Subcutaneous abdominal adipose tissue (tissue), 5 donors: ENCODE data around the gene ELL.
A peak's percentile ranks its signal among the peaks of the same experiment; 100 is the strongest.

Source experiments
- H3K27ac ChIP-seq: one replicate; pipeline ENCODE4 v1.7.0; 2013; ENCODE audit warnings: low read depth, mild to moderate bottlenecking, inconsistent platforms, low read length, moderate library complexity
- H3K27me3 ChIP-seq, 5 donors: one replicate each; pipeline ENCODE4 v1.7.0; 2013; ENCODE audit warnings: low read length in 5 of 5, inconsistent platforms in 1 of 5; ENCODE audit not compliant: control insufficient read depth in 5 of 5, insufficient read depth in 4 of 5
- H3K36me3 ChIP-seq, 5 donors: one replicate each; pipeline ENCODE4 v1.7.0; 2013; ENCODE audit warnings: low read length in 5 of 5; ENCODE audit not compliant: control insufficient read depth in 5 of 5, insufficient read depth in 5 of 5
- H3K4me1 ChIP-seq, 5 donors: one replicate each; pipeline ENCODE4 v1.7.0; 2013; ENCODE audit warnings: low read length in 5 of 5, mild to moderate bottlenecking in 3 of 5, moderate library complexity in 1 of 5; ENCODE audit not compliant: control insufficient read depth in 5 of 5, insufficient read depth in 5 of 5
- H3K4me3 ChIP-seq, 5 donors: one replicate each; pipeline ENCODE4 v1.7.0; 2013; ENCODE audit warnings: low read length in 5 of 5, low read depth in 1 of 5
- H3K9ac ChIP-seq, 5 donors: one replicate each; pipeline ENCODE4 v1.7.0; 2013; ENCODE audit warnings: low read length in 5 of 5, mild to moderate bottlenecking in 4 of 5, moderate library complexity in 3 of 5
- H3K9me3 ChIP-seq, 5 donors: one replicate each; pipeline ENCODE4 v1.7.0; 2013; ENCODE audit warnings: low read length in 5 of 5; ENCODE audit not compliant: control insufficient read depth in 5 of 5
- donor health status: healthy.
- donor health status: healthy.
- donor health status: healthy.
- donor health status: healthy.
- donor health status: healthy.

Gene ELL

DNA sequence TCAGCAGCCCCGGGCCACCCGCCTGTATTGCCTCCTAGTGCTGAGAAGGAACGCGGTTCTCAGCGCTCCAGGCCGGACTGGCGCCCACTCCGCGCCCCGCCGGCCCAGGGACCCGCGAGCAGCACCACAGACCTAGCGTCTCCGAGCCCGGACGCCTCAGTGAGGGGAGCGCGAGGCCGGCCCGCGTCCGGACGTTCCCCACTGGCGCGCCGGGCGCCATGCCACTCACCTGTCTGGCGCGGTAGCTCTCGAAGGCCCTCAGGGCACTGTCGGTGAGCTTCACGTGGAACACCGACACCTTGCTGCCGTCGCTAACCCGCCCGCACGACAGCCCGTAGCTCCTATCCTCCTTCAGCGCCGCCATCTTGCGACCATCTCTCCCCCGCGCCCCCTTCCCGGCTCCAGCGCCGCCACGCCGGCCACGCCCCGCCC lies at the start of gene ELL:
Gene ELL (minus strand): TSS at position 379 of the 432 bp plus-strand sequence. CDS start 15 bp downstream, at position 364.
- peak within 1 kb of the TSS; percentile 94 to 100 (median 98) for H3K4me3 ChIP-seq
- H3K4me1 ChIP-seq: peaks cover 3 to 35% (median 29%) of the 10 kb centered on the region in 5 donors
- H3K27ac ChIP-seq: peak within 1 kb of the TSS; percentile 95
- H3K9me3 ChIP-seq: no peaks in the 10 kb centered on the region
- H3K36me3 ChIP-seq: no peaks in the 10 kb centered on the region
- peak within 1 kb of the TSS; percentile 79 to 100 (median 99) for H3K9ac ChIP-seq
- no peaks in the 10 kb centered on the region for H3K27me3 ChIP-seq

DNA sequence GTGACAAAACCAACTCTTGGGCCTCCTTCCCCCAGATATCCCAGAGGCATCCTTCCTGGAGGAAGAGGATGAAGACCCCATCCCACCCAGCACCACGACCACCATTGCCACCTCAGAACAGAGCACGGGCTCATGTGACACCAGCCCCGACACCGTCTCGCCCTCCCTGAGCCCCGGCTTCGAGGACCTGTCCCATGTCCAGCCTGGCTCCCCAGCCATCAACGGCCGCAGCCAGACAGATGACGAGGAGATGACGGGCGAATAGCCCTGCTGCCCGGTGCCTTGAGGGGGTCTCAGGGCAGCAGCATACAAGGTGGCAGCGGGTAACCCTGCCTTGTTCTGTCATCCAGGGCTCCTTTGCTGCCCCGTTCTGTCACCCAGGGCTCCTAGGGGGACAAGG lies 46.5 kb upstream of the ELL start:
- Histone ChIP-seq H3K9me3 (no peaks in the 10 kb centered on the region), H3K27ac (no peak overlapping the region), H3K4me1 (peaks cover 9 to 22% (median 18%) of the 10 kb centered on the region in 5 donors), H3K4me3 (no peak overlapping the region), H3K36me3 (peaks cover 0 to 68% (median 52%) of the 10 kb centered on the region in 5 donors), H3K9ac (no peak overlapping the region), H3K27me3 (no peaks in the 10 kb centered on the region)

DNA sequence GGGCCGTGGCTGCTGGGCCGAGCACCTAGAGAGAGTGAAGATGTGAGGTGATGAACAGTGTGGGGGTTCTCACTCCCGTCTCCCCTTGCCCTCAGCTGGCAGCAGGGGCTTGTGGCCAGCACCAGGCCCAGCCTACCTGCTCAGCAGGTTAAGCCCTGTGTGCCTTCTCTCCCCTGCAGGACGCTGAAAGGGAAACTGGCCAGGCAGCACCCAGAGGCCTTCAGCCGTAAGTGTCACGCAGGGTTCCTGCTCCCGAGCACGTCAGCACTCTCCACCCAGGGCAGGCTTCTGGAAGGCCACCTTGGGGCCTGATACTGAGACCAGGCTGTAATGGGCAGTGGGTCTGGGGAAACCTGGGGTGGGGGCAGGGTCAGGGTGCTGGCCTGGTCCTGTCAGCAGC lies 45.1 kb upstream of the ELL start:
- Histone ChIP-seq H3K9me3 (no peaks in the 10 kb centered on the region), H3K27me3 (no peaks in the 10 kb centered on the region), H3K36me3 (peaks cover 0 to 73% (median 54%) of the 10 kb centered on the region in 5 donors), H3K27ac (no peak overlapping the region), H3K4me1 (peaks cover 2 to 17% (median 6%) of the 10 kb centered on the region in 5 donors), H3K4me3 (no peak overlapping the region), H3K9ac (no peak overlapping the region)

DNA sequence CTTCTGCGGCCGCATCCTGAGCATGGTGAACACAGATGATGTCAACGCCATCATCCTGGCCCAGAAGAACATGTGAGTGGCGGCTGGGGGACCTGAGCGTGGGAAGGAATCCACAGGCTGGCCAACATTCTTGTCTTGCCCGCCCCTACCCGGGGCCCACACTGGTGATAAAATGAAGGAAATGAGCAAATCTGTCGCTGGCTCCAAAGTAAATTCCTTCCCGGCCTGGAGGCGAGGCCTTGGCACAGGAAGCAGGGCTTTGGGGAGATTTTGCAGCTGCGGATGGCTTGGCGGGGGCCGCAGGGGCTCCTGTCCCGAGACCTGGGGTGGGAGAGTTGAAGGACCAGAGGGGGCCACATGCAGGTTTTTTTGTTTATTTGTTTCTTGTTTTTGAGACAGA lies 40.2 kb upstream of the ELL start:
- H3K9ac ChIP-seq: peak overlapping the region in 3 of 5 donors; percentile 38 to 56 (median 54)

DNA sequence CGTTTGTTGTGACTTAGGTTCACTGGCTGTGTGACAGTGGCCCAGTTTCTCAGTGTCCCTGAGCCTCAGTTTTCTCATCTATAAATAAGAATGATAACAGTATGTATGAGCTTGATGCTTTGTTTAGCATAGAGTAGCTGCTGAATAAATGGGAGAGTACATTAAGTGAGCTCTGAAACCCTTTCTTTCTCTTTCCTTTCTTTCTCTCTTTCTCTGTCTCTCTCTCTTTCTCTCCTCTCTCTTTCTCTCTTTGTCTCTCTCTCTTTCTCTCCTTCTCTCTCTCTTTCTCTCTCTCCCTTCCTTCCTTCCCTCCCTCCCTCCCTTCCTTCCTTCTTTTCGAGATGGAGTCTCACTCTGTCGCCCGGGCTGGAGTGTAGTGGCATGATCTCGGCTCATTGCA lies 37.8 kb upstream of the ELL start:
- Histone ChIP-seq H3K27me3 (no peaks in the 10 kb centered on the region), H3K9ac (peak overlapping the region in 2 of 5 donors; percentile 9 to 62), H3K9me3 (no peaks in the 10 kb centered on the region), H3K4me1 (peaks cover 2 to 33% (median 32%) of the 10 kb centered on the region in 5 donors), H3K27ac (peak overlapping the region; percentile 61), H3K36me3 (peaks cover 0 to 30% (median 13%) of the 10 kb centered on the region in 5 donors), H3K4me3 (no peak overlapping the region)

More for the DNA sequence above, 40.2 kb upstream of the ELL start:
- Histone ChIP-seq H3K27me3 (no peaks in the 10 kb centered on the region), H3K4me3 (no peak overlapping the region), H3K4me1 (peaks cover 2 to 33% (median 32%) of the 10 kb centered on the region in 5 donors), H3K9me3 (no peaks in the 10 kb centered on the region), H3K27ac (peak overlapping the region; percentile 88), H3K36me3 (peaks cover 0 to 53% (median 31%) of the 10 kb centered on the region in 5 donors)

DNA sequence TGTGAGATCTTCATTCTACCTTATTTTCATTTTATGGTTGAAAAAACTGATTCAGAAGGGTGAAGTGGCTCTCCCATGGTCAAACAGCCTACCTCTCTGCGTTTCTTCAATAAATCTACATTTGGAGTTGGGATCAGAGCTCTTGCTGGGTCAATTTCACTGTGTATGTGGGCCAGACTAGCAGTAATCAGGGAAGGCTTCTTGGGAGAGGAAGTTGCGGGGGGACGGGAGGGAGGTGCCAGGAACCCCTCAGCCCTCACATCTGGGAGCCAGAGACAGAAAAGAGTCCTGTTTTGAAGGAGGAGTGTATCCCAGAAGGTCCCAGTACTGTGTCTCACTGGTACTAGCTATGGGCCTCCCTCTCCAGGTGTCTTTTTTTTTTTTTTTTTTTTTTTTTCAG lies 36.7 kb upstream of the ELL start:
- Histone ChIP-seq H3K9ac (peak overlapping the region; percentile 88 to 96 (median 92)), H3K9me3 (no peaks in the 10 kb centered on the region), H3K27ac (peak overlapping the region; percentile 86), H3K36me3 (peaks cover 0 to 19% (median 9%) of the 10 kb centered on the region in 5 donors), H3K4me1 (peaks cover 2 to 33% (median 32%) of the 10 kb centered on the region in 5 donors), H3K27me3 (no peaks in the 10 kb centered on the region), H3K4me3 (peak overlapping the region; percentile 75 to 95 (median 88))

DNA sequence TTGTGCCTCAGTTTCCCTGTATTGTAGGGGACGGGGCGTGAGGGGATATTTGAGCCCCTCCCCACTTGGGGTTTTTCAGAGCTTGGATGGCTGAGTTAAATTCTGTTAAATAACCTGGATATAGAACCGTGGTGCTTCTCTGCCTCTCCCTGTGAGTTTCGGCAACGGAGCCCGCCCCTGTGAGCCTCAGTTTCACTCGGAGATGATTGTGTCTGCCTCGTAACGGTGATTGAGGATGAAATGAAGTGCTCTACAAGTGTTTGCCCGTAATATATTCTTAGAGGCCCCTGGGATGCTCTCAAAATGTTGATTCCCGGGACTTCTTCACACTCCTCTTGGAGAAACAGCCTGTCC lies 36.3 kb upstream of the ELL start:
- peaks cover 0 to 16% (median 9%) of the 10 kb centered on the region in 5 donors for H3K36me3 ChIP-seq
- H3K9ac ChIP-seq: peak overlapping the region; percentile 88 to 96 (median 92)
- H3K9me3 ChIP-seq: no peaks in the 10 kb centered on the region
- H3K4me1 ChIP-seq: peaks cover 2 to 33% (median 32%) of the 10 kb centered on the region in 5 donors
- peak overlapping the region; percentile 86 for H3K27ac ChIP-seq
- peak overlapping the region; percentile 75 to 95 (median 88) for H3K4me3 ChIP-seq
- H3K27me3 ChIP-seq: no peaks in the 10 kb centered on the region

DNA sequence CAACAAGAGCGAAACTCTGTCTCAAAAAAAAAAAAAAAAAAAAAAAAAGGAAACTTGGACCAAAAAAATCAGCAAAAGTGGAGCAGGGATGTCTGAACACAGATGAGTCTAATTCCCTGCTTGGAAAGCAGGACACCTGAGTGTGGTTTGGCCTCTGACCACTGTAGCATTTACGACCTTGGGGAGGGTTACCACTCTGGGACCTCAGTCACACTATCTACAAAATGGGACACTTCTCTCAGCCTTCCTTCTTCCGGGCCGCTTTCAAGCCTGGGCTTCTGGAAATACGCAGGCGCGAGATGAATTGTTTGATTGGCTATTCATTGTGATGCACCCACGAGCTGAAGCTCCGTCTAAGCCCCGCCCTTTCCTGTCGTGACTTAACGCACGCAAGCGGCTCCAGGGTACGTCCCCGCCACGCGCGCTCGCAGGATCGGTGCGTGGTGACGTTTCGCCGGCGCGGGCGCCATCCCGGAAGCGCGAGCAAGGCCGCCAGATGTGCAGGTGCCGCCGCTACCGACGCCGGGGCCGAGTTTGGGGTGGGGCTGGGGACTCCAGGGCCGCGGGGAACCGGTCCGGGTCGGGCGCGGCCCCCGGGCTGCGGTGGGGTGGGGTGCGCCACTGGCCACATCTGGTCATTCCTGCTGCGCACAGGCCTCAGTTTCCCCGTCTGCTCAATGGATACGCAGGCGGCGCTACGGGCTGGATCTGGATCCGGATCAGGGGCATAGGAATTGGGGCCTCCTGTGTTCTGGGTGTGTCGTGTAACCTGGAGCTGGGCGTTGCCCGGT lies 35.7 kb upstream of the ELL start, which contains the start of gene KXD1:
Gene KXD1 (plus strand): TSS at position 460 of the 791 bp plus-strand sequence. CDS start 4,187 bp downstream, outside the sequence.
- Histone ChIP-seq H3K36me3 (peaks cover 0 to 10% (median 7%) of the 10 kb centered on the region in 5 donors), H3K4me1 (peaks cover 2 to 31% (median 29%) of the 10 kb centered on the region in 5 donors), H3K27ac (peak within 1 kb of the TSS; percentile 86), H3K27me3 (no peaks in the 10 kb centered on the region), H3K4me3 (peak within 1 kb of the TSS; percentile 75 to 95 (median 88)), H3K9me3 (no peaks in the 10 kb centered on the region), H3K9ac (peak within 1 kb of the TSS; percentile 88 to 96 (median 92))

DNA sequence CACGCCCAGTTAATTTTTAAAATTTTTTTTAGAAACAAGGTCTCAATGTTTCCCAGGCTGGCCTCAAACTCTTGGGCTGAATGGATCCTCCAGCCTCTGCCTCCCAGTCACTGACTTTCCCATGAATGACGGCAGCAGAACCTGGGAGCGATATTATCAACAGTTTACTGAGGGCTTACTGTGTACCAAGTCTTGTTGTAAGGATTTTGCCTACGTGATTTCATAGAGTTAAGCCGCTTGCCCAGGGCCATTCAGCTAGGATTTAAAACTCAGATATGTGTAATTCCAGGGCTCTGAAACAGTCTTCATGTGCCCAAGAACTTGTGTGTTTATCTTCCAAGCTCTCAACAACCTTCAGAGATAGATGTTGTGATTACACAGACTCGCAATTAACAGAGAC lies 29.8 kb upstream of the ELL start:
- Histone ChIP-seq H3K27me3 (no peaks in the 10 kb centered on the region), H3K9ac (no peak overlapping the region), H3K36me3 (no peaks in the 10 kb centered on the region), H3K4me3 (no peak overlapping the region), H3K27ac (no peak overlapping the region), H3K4me1 (no peaks in the 10 kb centered on the region), H3K9me3 (no peaks in the 10 kb centered on the region)
